Measurements from ENCODE around the gene FAXDC2.
"Not testable (repeated sequence)": the region's sequence is repeated elsewhere in the genome, so short reads cannot be mapped to it uniquely, and the experiment has no call there.

Gene FAXDC2

GRCh38 chr5:154837009-154837901 is 13.1 kb downstream of the FAXDC2 start:
- Histone ChIP-seq H3K4me3 (ENCODE audit: low read length) (no peak overlapping the region), H3K27me3 (ENCODE audit: control insufficient read depth, insufficient read depth, low read length) (no peaks in the 10 kb centered on the region), H3K36me3 (ENCODE audit: control insufficient read depth, insufficient read depth, low read length) (peaks cover 6% of the 10 kb centered on the region), H3K9ac (ENCODE audit: low read length) (no peak overlapping the region), H3K4me1 (ENCODE audit: control insufficient read depth, insufficient read depth, low read length) (no peaks in the 10 kb centered on the region), H3K27ac (ENCODE audit: low read depth, low read length) (peak overlapping the region; percentile 7)

- Histone ChIP-seq H3K4me1 (ENCODE audit: control insufficient read depth, insufficient read depth, low read length) (no peaks in the 10 kb centered on the region), H3K36me3 (ENCODE audit: control insufficient read depth, insufficient read depth, low read length) (peaks cover 6% of the 10 kb centered on the region), H3K27me3 (ENCODE audit: control insufficient read depth, insufficient read depth, low read length) (no peaks in the 10 kb centered on the region), H3K4me3 (ENCODE audit: low read length) (no peak overlapping the region), H3K27ac (ENCODE audit: low read depth, low read length) (peak overlapping the region; percentile 63), H3K9ac (ENCODE audit: low read length) (no peak overlapping the region)
Measured at GRCh38 chr5:154836225-154836624, 14.2 kb downstream of the FAXDC2 start.

GRCh38 chr5:154835701-154836052 is 14.7 kb downstream of the FAXDC2 start:
- H3K9ac ChIP-seq (ENCODE audit: low read length); H3K36me3 ChIP-seq (ENCODE audit: control insufficient read depth, insufficient read depth, low read length); H3K4me1 ChIP-seq (ENCODE audit: control insufficient read depth, insufficient read depth, low read length); H3K4me3 ChIP-seq (ENCODE audit: low read length); H3K27me3 ChIP-seq (ENCODE audit: control insufficient read depth, insufficient read depth, low read length): not testable (repeated sequence)
- peak overlapping the region; percentile 88 for H3K27ac ChIP-seq (ENCODE audit: low read depth, low read length)

- H3K27me3 ChIP-seq (ENCODE audit: control insufficient read depth, insufficient read depth, low read length), result no peaks in the 10 kb centered on the region
- no peaks in the 10 kb centered on the region for H3K4me1 ChIP-seq (ENCODE audit: control insufficient read depth, insufficient read depth, low read length)
- no peak overlapping the region for H3K4me3 ChIP-seq (ENCODE audit: low read length)
- H3K9ac ChIP-seq (ENCODE audit: low read length), result no peak overlapping the region
- peaks cover 16% of the 10 kb centered on the region for H3K36me3 ChIP-seq (ENCODE audit: control insufficient read depth, insufficient read depth, low read length)
- no peak overlapping the region for H3K27ac ChIP-seq (ENCODE audit: low read depth, low read length)
Measured at GRCh38 chr5:154834053-154834452, 16.4 kb downstream of the FAXDC2 start.

- not testable (repeated sequence) for H3K9ac ChIP-seq (ENCODE audit: low read length); H3K27me3 ChIP-seq (ENCODE audit: control insufficient read depth, insufficient read depth, low read length); H3K27ac ChIP-seq (ENCODE audit: low read depth, low read length); H3K4me1 ChIP-seq (ENCODE audit: control insufficient read depth, insufficient read depth, low read length); H3K4me3 ChIP-seq (ENCODE audit: low read length)
- peaks cover 16% of the 10 kb centered on the region for H3K36me3 ChIP-seq (ENCODE audit: control insufficient read depth, insufficient read depth, low read length)
Measured at GRCh38 chr5:154832804-154833203, 17.6 kb downstream of the FAXDC2 start.

GRCh38 chr5:154831451-154831850 is 19.0 kb downstream of the FAXDC2 start:
- H3K36me3 ChIP-seq (ENCODE audit: control insufficient read depth, insufficient read depth, low read length), result peaks cover 11% of the 10 kb centered on the region
- H3K27ac ChIP-seq (ENCODE audit: low read depth, low read length), result no peak overlapping the region
- H3K9ac ChIP-seq (ENCODE audit: low read length), result no peak overlapping the region
- no peak overlapping the region for H3K4me3 ChIP-seq (ENCODE audit: low read length)
- no peaks in the 10 kb centered on the region for H3K4me1 ChIP-seq (ENCODE audit: control insufficient read depth, insufficient read depth, low read length)
- H3K27me3 ChIP-seq (ENCODE audit: control insufficient read depth, insufficient read depth, low read length), result no peaks in the 10 kb centered on the region

GRCh38 chr5:154830596-154830995 is 19.8 kb downstream of the FAXDC2 start:
- H3K27ac ChIP-seq (ENCODE audit: low read depth, low read length), result no peak overlapping the region
- H3K4me1 ChIP-seq (ENCODE audit: control insufficient read depth, insufficient read depth, low read length), result no peaks in the 10 kb centered on the region
- H3K9ac ChIP-seq (ENCODE audit: low read length), result no peak overlapping the region

GRCh38 chr5:154830219-154830595 is 20.2 kb downstream of the FAXDC2 start:
- peaks cover 11% of the 10 kb centered on the region for H3K36me3 ChIP-seq (ENCODE audit: control insufficient read depth, insufficient read depth, low read length)

More at GRCh38 chr5:154830596-154830995, 19.8 kb downstream of the FAXDC2 start:
- H3K27me3 ChIP-seq (ENCODE audit: control insufficient read depth, insufficient read depth, low read length), result no peaks in the 10 kb centered on the region
- peaks cover 11% of the 10 kb centered on the region for H3K36me3 ChIP-seq (ENCODE audit: control insufficient read depth, insufficient read depth, low read length)
- no peak overlapping the region for H3K4me3 ChIP-seq (ENCODE audit: low read length)

GRCh38 chr5:154829589-154830218 is 20.7 kb downstream of the FAXDC2 start:
- no peak overlapping the region for H3K27ac ChIP-seq (ENCODE audit: low read depth, low read length)

More at GRCh38 chr5:154830219-154830595, 20.2 kb downstream of the FAXDC2 start:
- H3K27ac ChIP-seq (ENCODE audit: low read depth, low read length), result no peak overlapping the region
- H3K27me3 ChIP-seq (ENCODE audit: control insufficient read depth, insufficient read depth, low read length), result no peaks in the 10 kb centered on the region
- no peak overlapping the region for H3K9ac ChIP-seq (ENCODE audit: low read length)
- no peak overlapping the region for H3K4me3 ChIP-seq (ENCODE audit: low read length)
- H3K4me1 ChIP-seq (ENCODE audit: control insufficient read depth, insufficient read depth, low read length), result no peaks in the 10 kb centered on the region

GRCh38 chr5:154829181-154829588 is 21.2 kb downstream of the FAXDC2 start:
- no peak overlapping the region for H3K27ac ChIP-seq (ENCODE audit: low read depth, low read length)
- no peaks in the 10 kb centered on the region for H3K27me3 ChIP-seq (ENCODE audit: control insufficient read depth, insufficient read depth, low read length)
- no peaks in the 10 kb centered on the region for H3K4me1 ChIP-seq (ENCODE audit: control insufficient read depth, insufficient read depth, low read length)
- H3K36me3 ChIP-seq (ENCODE audit: control insufficient read depth, insufficient read depth, low read length), result peaks cover 12% of the 10 kb centered on the region
- H3K9ac ChIP-seq (ENCODE audit: low read length), result no peak overlapping the region
- no peak overlapping the region for H3K4me3 ChIP-seq (ENCODE audit: low read length)

More at GRCh38 chr5:154829589-154830218, 20.7 kb downstream of the FAXDC2 start:
- H3K4me1 ChIP-seq (ENCODE audit: control insufficient read depth, insufficient read depth, low read length), result no peaks in the 10 kb centered on the region
- no peak overlapping the region for H3K9ac ChIP-seq (ENCODE audit: low read length)
- peaks cover 11% of the 10 kb centered on the region for H3K36me3 ChIP-seq (ENCODE audit: control insufficient read depth, insufficient read depth, low read length)
- no peak overlapping the region for H3K4me3 ChIP-seq (ENCODE audit: low read length)
- H3K27me3 ChIP-seq (ENCODE audit: control insufficient read depth, insufficient read depth, low read length), result no peaks in the 10 kb centered on the region

- H3K9ac ChIP-seq (ENCODE audit: low read length), result no peak overlapping the region
- H3K4me1 ChIP-seq (ENCODE audit: control insufficient read depth, insufficient read depth, low read length), result no peaks in the 10 kb centered on the region
- no peaks in the 10 kb centered on the region for H3K27me3 ChIP-seq (ENCODE audit: control insufficient read depth, insufficient read depth, low read length)
- peaks cover 29% of the 10 kb centered on the region for H3K36me3 ChIP-seq (ENCODE audit: control insufficient read depth, insufficient read depth, low read length)
- no peak overlapping the region for H3K27ac ChIP-seq (ENCODE audit: low read depth, low read length)
- no peak overlapping the region for H3K4me3 ChIP-seq (ENCODE audit: low read length)
Measured at GRCh38 chr5:154824070-154824469, 26.3 kb downstream of the FAXDC2 start.

GRCh38 chr5:154823605-154824004 is 26.8 kb downstream of the FAXDC2 start:
- Histone ChIP-seq H3K27ac (ENCODE audit: low read depth, low read length) (no peak overlapping the region), H3K9ac (ENCODE audit: low read length) (no peak overlapping the region), H3K4me1 (ENCODE audit: control insufficient read depth, insufficient read depth, low read length) (no peaks in the 10 kb centered on the region), H3K27me3 (ENCODE audit: control insufficient read depth, insufficient read depth, low read length) (no peaks in the 10 kb centered on the region), H3K36me3 (ENCODE audit: control insufficient read depth, insufficient read depth, low read length) (peaks cover 31% of the 10 kb centered on the region), H3K4me3 (ENCODE audit: low read length) (no peak overlapping the region)
